ENCODE data around the gene PTPRN2.

- TF ChIP-seq CTCF (IDR thresholded peaks at IDR 0.05): no peak
- TF ChIP-seq ZFX (IDR thresholded peaks at IDR 0.05; ENCODE audit: borderline replicate concordance): no peak
These were observed 1025.7 kb downstream of the PTPRN2 start for GRCh38 chr7:157561816-157562410.
